ENCODE results near the gene OGDH.

OGDH gene

GRCh38 chr7:44604941-44605340, 1.5 kb upstream of the OGDH start:
- Histone ChIP-seq H3K9me2 (replicated peaks; ENCODE audit: insufficient read depth, low read length) (no peaks in the 10 kb centered on the region), H3K4me2 (ENCODE audit: low read depth, low read length) (peak overlapping the region; percentile 68; the same call in 1 of the 2 replicates), H3K4me1 (ENCODE audit: low read length) (no peaks in the 10 kb centered on the region), H3K27me3 (replicated peaks; ENCODE audit: insufficient read depth, low read length) (no peaks in the 10 kb centered on the region), H3K4me3 (ENCODE audit: low read length) (no peak overlapping the region), H3K79me2 (ENCODE audit: low read length) (peaks cover 31% of the 10 kb centered on the region), H2AFZ (ENCODE audit: low read length) (0 out of 2 replicates have a peak overlapping the region, but pooled peaks have one; percentile 29), H3K27ac (ENCODE audit: low read length) (no peak overlapping the region), H3K36me3 (replicated peaks; ENCODE audit: insufficient read depth, low read length) (no peaks in the 10 kb centered on the region), H3F3A (ENCODE audit: insufficient read depth, low read length) (peaks cover 18% of the 10 kb centered on the region), H4K20me1 (ENCODE audit: insufficient read depth, low read length) (peaks cover 2% of the 10 kb centered on the region; the same call in 1 of the 2 replicates), H3K9me3 (replicated peaks; ENCODE audit: insufficient read depth, low read length) (no peaks in the 10 kb centered on the region), H3K9ac (ENCODE audit: low read length) (no peak overlapping the region)
- TF ChIP-seq EZH2phosphoT487 (IDR thresholded peaks at IDR 0.05; ENCODE audit: low read length) = no peak
- TF ChIP-seq CTCF (IDR thresholded peaks at IDR 0.05; ENCODE audit: low read length) = no peak
- no peak for TF ChIP-seq EZH2 (optimal IDR thresholded peaks at IDR 0.05; ENCODE audit: low read depth, low read length)
- no peak for DNase-seq

- H3K79me2 ChIP-seq (ENCODE audit: low read length) = peaks cover 56% of the 10 kb centered on the region
- H3K4me1 ChIP-seq (ENCODE audit: low read length) = no peaks in the 10 kb centered on the region
- peaks cover 18% of the 10 kb centered on the region for H3F3A ChIP-seq (ENCODE audit: insufficient read depth, low read length)
- no peaks in the 10 kb centered on the region for H3K27me3 ChIP-seq (replicated peaks; ENCODE audit: insufficient read depth, low read length)
- H3K27ac ChIP-seq (ENCODE audit: low read length) = peak overlapping the region; percentile 96
- H3K36me3 ChIP-seq (replicated peaks; ENCODE audit: insufficient read depth, low read length) = no peaks in the 10 kb centered on the region
- H4K20me1 ChIP-seq (ENCODE audit: insufficient read depth, low read length) = peaks cover 3% of the 10 kb centered on the region; the same call in 1 of the 2 replicates
- DNase-seq = no peak
- H3K4me2 ChIP-seq (ENCODE audit: low read depth, low read length) = peak overlapping the region; percentile 79
- peak overlapping the region; percentile 75 for H2AFZ ChIP-seq (ENCODE audit: low read length)
- peak overlapping the region; percentile 73 for H3K4me3 ChIP-seq (ENCODE audit: low read length)
- H3K9me3 ChIP-seq (replicated peaks; ENCODE audit: insufficient read depth, low read length) = no peaks in the 10 kb centered on the region
- H3K9me2 ChIP-seq (replicated peaks; ENCODE audit: insufficient read depth, low read length) = no peaks in the 10 kb centered on the region
- no peak for TF ChIP-seq EZH2 (optimal IDR thresholded peaks at IDR 0.05; ENCODE audit: low read depth, low read length)
- no peak for TF ChIP-seq EZH2phosphoT487 (IDR thresholded peaks at IDR 0.05; ENCODE audit: low read length)
- no peak for TF ChIP-seq CTCF (IDR thresholded peaks at IDR 0.05; ENCODE audit: low read length)
- peak overlapping the region; percentile 96 for H3K9ac ChIP-seq (ENCODE audit: low read length)
Observed at GRCh38 chr7:44607141-44608068, 978 bp downstream of the OGDH start.

DNA sequence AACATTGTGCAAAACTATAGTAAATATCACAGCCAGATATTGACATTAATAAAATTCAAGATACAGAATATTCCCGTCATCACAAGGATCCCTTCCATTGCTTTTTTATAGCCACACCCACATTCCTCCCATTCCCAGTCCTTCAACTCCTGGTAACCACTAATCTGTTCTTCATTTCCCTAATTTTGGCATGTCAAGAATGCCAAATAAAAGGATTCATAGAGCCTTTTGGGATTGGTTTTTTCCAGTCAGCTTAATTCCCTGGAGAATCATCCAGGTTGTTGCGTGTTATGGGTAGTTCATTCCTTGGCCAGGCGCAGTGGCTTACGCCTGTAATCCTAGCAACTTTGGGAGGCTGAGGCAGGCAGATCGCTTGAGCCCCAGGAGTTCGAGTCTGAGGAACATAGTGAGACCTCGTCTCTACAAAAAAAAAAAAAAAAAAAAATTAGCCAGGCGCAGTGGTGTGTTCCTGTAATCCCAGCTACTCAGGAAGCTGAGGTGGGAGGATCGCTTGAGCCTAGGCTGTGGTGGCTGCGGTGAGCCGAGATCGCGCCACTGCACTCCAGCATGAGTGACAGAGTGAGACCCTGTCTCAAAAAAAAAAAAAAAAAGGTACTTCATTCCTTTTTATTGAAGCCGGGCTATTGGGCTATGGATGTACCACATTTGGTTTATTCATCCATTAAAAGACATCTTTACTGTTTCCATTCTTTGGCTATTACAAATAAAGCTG, 2.7 kb downstream of the OGDH start:
- Histone ChIP-seq H2AFZ (ENCODE audit: low read length) (no peak overlapping the region), H3K36me3 (replicated peaks; ENCODE audit: insufficient read depth, low read length) (no peaks in the 10 kb centered on the region), H3K4me1 (ENCODE audit: low read length) (no peaks in the 10 kb centered on the region), H3K27ac (ENCODE audit: low read length) (no peak overlapping the region), H3F3A (ENCODE audit: insufficient read depth, low read length) (peaks cover 18% of the 10 kb centered on the region), H3K4me2 (ENCODE audit: low read depth, low read length) (no peak overlapping the region), H3K9me2 (replicated peaks; ENCODE audit: insufficient read depth, low read length) (no peaks in the 10 kb centered on the region), H3K9me3 (replicated peaks; ENCODE audit: insufficient read depth, low read length) (no peaks in the 10 kb centered on the region), H3K4me3 (ENCODE audit: low read length) (no peak overlapping the region), H4K20me1 (ENCODE audit: insufficient read depth, low read length) (peaks cover 4% of the 10 kb centered on the region), H3K27me3 (replicated peaks; ENCODE audit: insufficient read depth, low read length) (no peaks in the 10 kb centered on the region), H3K79me2 (ENCODE audit: low read length) (peaks cover 72% of the 10 kb centered on the region), H3K9ac (ENCODE audit: low read length) (no peak overlapping the region)
- DNase-seq = no peak
- no peak for TF ChIP-seq EZH2phosphoT487 (IDR thresholded peaks at IDR 0.05; ENCODE audit: low read length)
- TF ChIP-seq EZH2 (optimal IDR thresholded peaks at IDR 0.05; ENCODE audit: low read depth, low read length) = no peak
- TF ChIP-seq CTCF (IDR thresholded peaks at IDR 0.05; ENCODE audit: low read length) = no peak
